OCI-LY1 (cell line): ENCODE measurements around the gene SH3RF3.

ENCODE experiments used
- H2AFZ ChIP-seq: fragments of 200-600 bp; sonication (generic), shearing (Covaris generic); 2 replicates; pipeline ENCODE4 v1.6.0; 2014; ENCODE audit warnings: antibody characterized with exemption, mild to moderate bottlenecking, low read length
- H3F3A ChIP-seq: fragments of 200-600 bp; sonication (generic), shearing (Covaris generic); 2 replicates; pipeline ENCODE4 v1.6.0; 2014; ENCODE audit warnings: mild to moderate bottlenecking, antibody characterized with exemption, low read length, moderate library complexity; ENCODE audit not compliant: insufficient read depth
- H3K27ac ChIP-seq: fragments of 200-600 bp; sonication (generic); 2 replicates; pipeline ENCODE4 v1.5.1; 2014; ENCODE audit warnings: low read length, mixed run types, mild to moderate bottlenecking, low read depth; ENCODE audit not compliant: poor library complexity, severe bottlenecking
- H3K27me3 ChIP-seq: fragments of 200-600 bp; sonication (generic); 2 replicates; pipeline ENCODE4 v1.6.0; 2014; ENCODE audit warnings: antibody characterized with exemption, mild to moderate bottlenecking, low read length, moderate library complexity; ENCODE audit not compliant: insufficient read depth
- H3K36me3 ChIP-seq: fragments of 200-600 bp; sonication (generic); 2 replicates; pipeline ENCODE4 v1.6.1; 2014; ENCODE audit warnings: mild to moderate bottlenecking, antibody characterized with exemption, low read length, moderate library complexity, mixed read lengths; ENCODE audit not compliant: insufficient read depth
- H3K4me1 ChIP-seq: fragments of 200-600 bp; sonication (generic); 2 replicates; pipeline ENCODE4 v1.5.1; 2014; ENCODE audit warnings: mild to moderate bottlenecking, low read length, moderate library complexity; ENCODE audit not compliant: insufficient read depth, severe bottlenecking
- H3K4me2 ChIP-seq: fragments of 200-600 bp; sonication (generic), shearing (Covaris generic); 2 replicates; pipeline ENCODE4 v1.6.1; 2014; ENCODE audit warnings: low read length
- H3K4me3 ChIP-seq: fragments of 200-600 bp; sonication (generic); 2 replicates; pipeline ENCODE4 v1.5.1; 2014; ENCODE audit warnings: low read length, low read depth, mild to moderate bottlenecking, mixed read lengths; ENCODE audit not compliant: poor library complexity, severe bottlenecking
- H3K79me2 ChIP-seq: fragments of 200-600 bp; shearing (Covaris generic); 2 replicates; pipeline ENCODE4 v1.6.1; 2016; ENCODE audit warnings: mixed run types, low read length, mixed read lengths; ENCODE audit not compliant: insufficient read depth
- H3K9ac ChIP-seq: fragments of 200-600 bp; sonication (generic), shearing (Covaris generic); 2 replicates; pipeline ENCODE4 v1.6.1; 2014; ENCODE audit warnings: mild to moderate bottlenecking, low read length, mixed read lengths
- H3K9me2 ChIP-seq: fragments of 200-600 bp; sonication (generic), shearing (Covaris generic); 2 replicates; pipeline ENCODE4 v1.6.1; 2014; ENCODE audit warnings: low read depth, mild to moderate bottlenecking, low read length, mixed read lengths
- H3K9me3 ChIP-seq: fragments of 200-600 bp; shearing (Covaris generic); 2 replicates; pipeline ENCODE4 v1.6.1; 2014; ENCODE audit warnings: low read length, mixed read lengths
- H4K20me1 ChIP-seq: fragments of 200-600 bp; sonication (generic), shearing (Covaris generic); 2 replicates; pipeline ENCODE4 v1.6.0; 2016; ENCODE audit warnings: mild to moderate bottlenecking, low read length; ENCODE audit not compliant: insufficient read depth
- EZH2 ChIP-seq: fragments of 200-600 bp; sonication (generic), shearing (Covaris generic); IDR thresholded peaks from 2 replicates; pipeline ENCODE4 v1.8.0; 2017; ENCODE audit warnings: borderline replicate concordance, mixed run types, mild to moderate bottlenecking, antibody characterized with exemption, low read length, moderate library complexity, mixed read lengths
- TF ChIP-seq, protein P1 (sequence below): fragments of 200-600 bp; sonication (generic), shearing (Covaris generic); IDR thresholded peaks from 2 replicates; pipeline ENCODE4 v1.5.1; 2017; ENCODE audit warnings: mild to moderate bottlenecking, antibody characterized with exemption, low read length, moderate library complexity, mixed read lengths

The SH3RF3 gene

DNA sequence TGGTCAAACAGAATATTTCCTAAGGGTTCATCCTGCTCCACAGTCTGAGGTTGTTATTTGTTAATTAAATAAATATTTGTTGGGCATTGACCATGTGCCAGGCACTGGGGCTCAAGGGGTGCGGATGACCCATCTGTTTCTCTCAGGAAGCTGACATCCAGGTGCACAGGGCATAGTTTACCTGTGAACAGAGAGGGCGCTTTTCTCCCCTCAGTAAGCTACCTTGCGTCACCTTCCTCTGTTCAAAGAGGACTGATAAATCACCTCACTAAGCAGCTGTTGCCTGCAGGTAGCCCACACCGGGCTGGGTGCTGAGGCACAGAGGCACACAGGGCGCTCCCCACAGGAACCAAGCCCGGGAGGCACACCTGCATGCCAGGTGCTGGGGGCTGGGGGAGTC, 41.6 kb downstream of the SH3RF3 start:
- Histone ChIP-seq H3K36me3 (no peaks in the 10 kb centered on the region), H4K20me1 (no peaks in the 10 kb centered on the region), H3K4me1 (no peaks in the 10 kb centered on the region), H3K27ac (no peak overlapping the region), H3K4me3 (no peak overlapping the region), H3K27me3 (no peaks in the 10 kb centered on the region), H3K9me2 (no peaks in the 10 kb centered on the region), H3F3A (no peaks in the 10 kb centered on the region), H3K4me2 (no peak overlapping the region), H3K9me3 (no peaks in the 10 kb centered on the region), H3K9ac (no peak overlapping the region), H3K79me2 (no peaks in the 10 kb centered on the region), H2AFZ (no peak overlapping the region)
- TF ChIP-seq, protein P1, sequence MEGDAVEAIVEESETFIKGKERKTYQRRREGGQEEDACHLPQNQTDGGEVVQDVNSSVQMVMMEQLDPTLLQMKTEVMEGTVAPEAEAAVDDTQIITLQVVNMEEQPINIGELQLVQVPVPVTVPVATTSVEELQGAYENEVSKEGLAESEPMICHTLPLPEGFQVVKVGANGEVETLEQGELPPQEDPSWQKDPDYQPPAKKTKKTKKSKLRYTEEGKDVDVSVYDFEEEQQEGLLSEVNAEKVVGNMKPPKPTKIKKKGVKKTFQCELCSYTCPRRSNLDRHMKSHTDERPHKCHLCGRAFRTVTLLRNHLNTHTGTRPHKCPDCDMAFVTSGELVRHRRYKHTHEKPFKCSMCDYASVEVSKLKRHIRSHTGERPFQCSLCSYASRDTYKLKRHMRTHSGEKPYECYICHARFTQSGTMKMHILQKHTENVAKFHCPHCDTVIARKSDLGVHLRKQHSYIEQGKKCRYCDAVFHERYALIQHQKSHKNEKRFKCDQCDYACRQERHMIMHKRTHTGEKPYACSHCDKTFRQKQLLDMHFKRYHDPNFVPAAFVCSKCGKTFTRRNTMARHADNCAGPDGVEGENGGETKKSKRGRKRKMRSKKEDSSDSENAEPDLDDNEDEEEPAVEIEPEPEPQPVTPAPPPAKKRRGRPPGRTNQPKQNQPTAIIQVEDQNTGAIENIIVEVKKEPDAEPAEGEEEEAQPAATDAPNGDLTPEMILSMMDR: no peak
- TF ChIP-seq EZH2: no peak

DNA sequence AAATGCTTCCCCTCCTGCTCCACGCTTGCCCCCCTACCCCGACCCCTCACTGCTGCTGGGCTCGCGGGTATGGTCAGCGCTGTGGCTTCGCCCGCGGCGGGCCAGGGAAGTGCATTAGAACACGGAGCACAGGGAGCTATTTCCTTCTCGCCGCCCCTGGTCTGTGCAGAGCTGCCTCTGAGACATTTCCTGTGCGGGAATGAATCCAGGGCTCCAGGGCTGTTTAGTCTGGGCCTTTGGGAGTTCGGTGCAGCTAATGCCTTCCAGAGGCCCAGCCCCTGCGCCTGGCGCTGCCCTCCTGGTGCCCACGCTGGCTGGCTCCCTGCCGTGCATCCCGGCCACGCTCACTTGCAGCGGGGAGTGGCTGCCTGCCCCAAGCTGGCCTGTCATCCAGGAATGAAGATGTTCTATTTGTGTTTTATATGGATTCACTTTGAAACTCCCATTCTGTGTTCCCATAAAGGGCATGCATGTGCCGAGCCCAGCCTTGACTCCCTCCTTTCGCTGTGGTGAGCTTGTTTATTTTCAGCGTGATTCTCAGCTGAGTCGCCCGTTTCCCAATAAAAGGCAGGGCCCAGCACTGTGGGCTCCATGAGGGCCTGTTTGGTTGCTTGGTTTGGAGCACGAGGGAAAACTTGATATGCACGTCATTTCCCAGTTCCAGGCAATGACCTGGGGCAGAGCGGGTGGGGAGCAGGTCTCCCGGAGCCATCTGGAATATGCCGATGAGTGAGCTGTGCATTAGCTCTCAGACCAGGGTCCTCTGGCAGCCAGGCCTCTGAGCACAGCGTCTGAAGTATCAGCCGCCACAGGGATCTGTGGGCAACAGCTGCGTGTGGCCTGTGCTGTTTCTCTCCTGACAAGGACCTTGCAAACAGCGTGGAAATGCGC, 42.7 kb downstream of the SH3RF3 start:
- Histone ChIP-seq H4K20me1 (no peaks in the 10 kb centered on the region), H3K4me2 (no peak overlapping the region), H3F3A (no peaks in the 10 kb centered on the region), H3K4me1 (no peaks in the 10 kb centered on the region), H3K27ac (no peak overlapping the region), H3K36me3 (no peaks in the 10 kb centered on the region), H3K9me3 (no peaks in the 10 kb centered on the region), H3K9me2 (no peaks in the 10 kb centered on the region), H3K79me2 (no peaks in the 10 kb centered on the region), H3K9ac (no peak overlapping the region), H2AFZ (no peak overlapping the region), H3K4me3 (no peak overlapping the region), H3K27me3 (no peaks in the 10 kb centered on the region)
- no peak for TF ChIP-seq EZH2
- TF ChIP-seq, protein P1: no peak

DNA sequence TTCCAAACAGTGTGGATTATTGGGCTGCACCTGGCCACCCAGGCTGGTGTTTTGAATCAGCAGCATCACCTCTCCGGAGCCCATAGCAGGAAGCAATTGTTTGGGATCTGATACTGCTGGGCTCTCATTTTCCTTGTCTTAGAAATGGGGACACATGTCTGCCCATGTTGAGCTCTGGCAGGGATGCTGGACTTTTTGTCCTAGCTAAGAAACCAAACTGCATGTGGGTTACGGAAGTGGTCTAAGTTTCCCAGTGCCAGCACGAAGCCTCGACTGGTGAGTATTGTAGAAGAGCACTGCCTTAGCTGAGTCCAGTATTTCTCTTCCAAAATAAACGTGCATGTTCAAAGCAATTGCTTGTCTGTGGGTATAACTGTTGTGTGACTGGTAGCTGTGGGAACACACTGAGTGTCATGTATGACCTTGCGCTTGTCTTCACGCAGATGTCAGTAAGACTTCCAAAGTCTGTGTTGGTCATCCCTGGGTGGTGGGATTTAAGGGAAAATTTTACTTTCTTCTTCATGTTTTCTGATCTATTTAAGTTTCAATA, 43.6 kb downstream of the SH3RF3 start:
- H3F3A ChIP-seq: no peaks in the 10 kb centered on the region
- H3K4me1 ChIP-seq: no peaks in the 10 kb centered on the region
- no peak overlapping the region for H3K27ac ChIP-seq
- H3K4me2 ChIP-seq: no peak overlapping the region
- H3K36me3 ChIP-seq: no peaks in the 10 kb centered on the region
- no peaks in the 10 kb centered on the region for H3K79me2 ChIP-seq
- H3K9ac ChIP-seq: no peak overlapping the region
- no peaks in the 10 kb centered on the region for H4K20me1 ChIP-seq
- no peaks in the 10 kb centered on the region for H3K9me2 ChIP-seq
- H3K4me3 ChIP-seq: no peak overlapping the region
- H2AFZ ChIP-seq: no peak overlapping the region
- TF ChIP-seq, protein P1: no peak
- no peak for TF ChIP-seq EZH2
- H3K27me3 ChIP-seq: no peaks in the 10 kb centered on the region
- no peaks in the 10 kb centered on the region for H3K9me3 ChIP-seq
